Omental fat pad (tissue), 4 donors: ENCODE data around the gene PCARE. TPM values are rescaled to one million over a fixed set of nuclear protein-coding genes. Genes with fewer than 3 reads are reported as not detected.
"Not testable (repeated sequence)": the region's sequence is repeated elsewhere in the genome, so short reads cannot be mapped to it uniquely, and the experiment has no call there.

Experiments
- ATAC-seq: fragments of 150-250 bp; one replicate; pipeline ENCODE4 v1.9.1; 2016; ENCODE audit warnings: mild to moderate bottlenecking, moderate library complexity; ENCODE audit not compliant: low FRiP score
- DNase-seq: peaks from one replicate; pipeline ENCODE4 v3.0.0-alpha.2; 2019; ENCODE audit warnings: low spot score
- total RNA-seq, 4 donors: library from RNA; depleted of rRNA; stranded (reverse); fragments of >200 nt; gene quantifications; one replicate each; pipeline ENCODE4 v1.1.0, GENCODE V29; 2016
- TF ChIP-seq, protein P1 (sequence below), 3 donors: fragments of 450-650 bp; IDR thresholded peaks; one replicate each; pipeline ENCODE4 v1.5.1; 2016 to 2017; ENCODE audit warnings: antibody characterized with exemption in 3 of 3, mild to moderate bottlenecking in 3 of 3, moderate library complexity in 2 of 3

The PCARE gene
- total RNA-seq, 4 donors from 2014 or later, result 0.09 TPM; not detected in 3

DNA sequence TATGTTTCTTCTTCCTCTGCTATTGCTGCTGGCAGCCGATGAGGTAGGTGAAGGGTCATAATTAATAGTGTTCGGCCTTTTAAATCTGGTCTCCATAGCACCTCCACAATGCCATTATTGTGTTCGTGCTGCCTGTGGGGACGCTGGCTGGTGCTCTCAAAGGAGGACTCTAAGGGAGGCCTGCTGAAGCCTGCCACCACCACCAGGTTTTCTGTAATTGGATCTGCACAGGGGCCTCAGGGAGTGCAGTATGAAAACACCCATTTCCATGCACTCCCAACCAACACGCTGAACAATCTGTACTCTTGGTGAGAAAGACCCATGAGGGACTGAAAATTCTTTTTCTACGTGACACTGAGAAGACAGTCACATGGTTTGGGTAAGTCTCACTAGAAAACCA lies 23.2 kb upstream of the PCARE start:
- TF ChIP-seq, protein P1, sequence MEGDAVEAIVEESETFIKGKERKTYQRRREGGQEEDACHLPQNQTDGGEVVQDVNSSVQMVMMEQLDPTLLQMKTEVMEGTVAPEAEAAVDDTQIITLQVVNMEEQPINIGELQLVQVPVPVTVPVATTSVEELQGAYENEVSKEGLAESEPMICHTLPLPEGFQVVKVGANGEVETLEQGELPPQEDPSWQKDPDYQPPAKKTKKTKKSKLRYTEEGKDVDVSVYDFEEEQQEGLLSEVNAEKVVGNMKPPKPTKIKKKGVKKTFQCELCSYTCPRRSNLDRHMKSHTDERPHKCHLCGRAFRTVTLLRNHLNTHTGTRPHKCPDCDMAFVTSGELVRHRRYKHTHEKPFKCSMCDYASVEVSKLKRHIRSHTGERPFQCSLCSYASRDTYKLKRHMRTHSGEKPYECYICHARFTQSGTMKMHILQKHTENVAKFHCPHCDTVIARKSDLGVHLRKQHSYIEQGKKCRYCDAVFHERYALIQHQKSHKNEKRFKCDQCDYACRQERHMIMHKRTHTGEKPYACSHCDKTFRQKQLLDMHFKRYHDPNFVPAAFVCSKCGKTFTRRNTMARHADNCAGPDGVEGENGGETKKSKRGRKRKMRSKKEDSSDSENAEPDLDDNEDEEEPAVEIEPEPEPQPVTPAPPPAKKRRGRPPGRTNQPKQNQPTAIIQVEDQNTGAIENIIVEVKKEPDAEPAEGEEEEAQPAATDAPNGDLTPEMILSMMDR (IDR thresholded peaks at IDR 0.05), result no peak
- DNase-seq, result no peak
- no peak for ATAC-seq

DNA sequence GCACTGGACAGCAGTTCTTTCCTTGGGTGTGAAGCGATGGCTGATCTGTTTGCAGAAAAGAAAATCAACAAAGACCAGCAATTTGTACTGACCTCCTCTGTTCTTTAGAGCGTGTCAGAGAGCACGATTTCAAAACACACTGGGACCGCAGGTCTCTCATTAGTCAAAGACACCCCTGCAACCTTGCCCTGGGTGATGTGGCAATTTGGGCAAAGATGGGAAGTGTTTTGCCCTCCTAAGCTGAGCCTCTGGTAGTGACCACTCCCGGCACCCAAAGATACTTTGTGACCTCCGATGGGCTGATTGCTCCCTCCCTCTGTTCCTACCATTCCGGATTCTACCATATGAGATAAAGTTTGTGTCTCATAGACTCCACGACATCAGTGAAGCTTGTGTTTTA lies 22.6 kb upstream of the PCARE start:
- TF ChIP-seq, protein P1 (IDR thresholded peaks at IDR 0.05), result no peak
- ATAC-seq (no peak), DNase-seq (no peak)

DNA sequence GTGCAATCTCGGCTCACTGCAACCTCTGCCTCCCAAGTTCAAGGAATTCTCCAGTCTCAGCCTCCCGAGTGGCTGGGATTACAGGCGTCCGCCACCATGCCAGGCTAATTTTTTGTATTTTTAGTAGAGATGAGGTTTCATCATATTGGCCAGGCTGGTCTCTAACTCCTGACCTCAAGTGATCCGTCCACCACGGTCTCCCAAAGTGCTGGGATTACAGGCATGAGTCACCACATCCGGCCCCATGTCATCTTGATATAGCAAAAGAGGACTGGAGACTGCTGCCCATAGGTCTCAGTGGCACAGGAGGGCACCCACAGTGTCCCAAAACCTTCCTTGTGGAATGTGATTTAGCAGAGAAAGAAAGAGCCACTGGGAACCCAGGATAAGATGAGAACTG lies 16.0 kb upstream of the PCARE start:
- not testable (repeated sequence) for ATAC-seq, DNase-seq

DNA sequence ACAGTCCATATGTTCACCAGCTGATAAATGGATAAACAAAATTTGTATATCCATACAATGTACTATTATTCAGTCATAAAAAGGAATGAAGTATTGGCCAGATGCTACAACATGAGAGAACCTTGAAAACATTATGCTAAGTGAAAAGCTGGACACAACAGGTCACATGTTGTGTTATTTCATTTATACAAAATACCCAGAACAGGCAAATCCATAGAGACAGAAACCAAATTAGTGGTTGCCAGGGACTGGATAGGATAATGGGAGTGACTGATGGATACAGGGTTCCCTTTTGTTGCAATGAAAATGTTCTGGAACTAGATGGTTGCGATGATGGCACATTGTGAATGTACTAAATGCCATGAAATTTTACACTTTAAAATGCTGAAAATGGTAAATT lies 10.2 kb upstream of the PCARE start:
- TF ChIP-seq, protein P1 (IDR thresholded peaks at IDR 0.05), result no peak
- ATAC-seq (no peak), DNase-seq (no peak)

DNA sequence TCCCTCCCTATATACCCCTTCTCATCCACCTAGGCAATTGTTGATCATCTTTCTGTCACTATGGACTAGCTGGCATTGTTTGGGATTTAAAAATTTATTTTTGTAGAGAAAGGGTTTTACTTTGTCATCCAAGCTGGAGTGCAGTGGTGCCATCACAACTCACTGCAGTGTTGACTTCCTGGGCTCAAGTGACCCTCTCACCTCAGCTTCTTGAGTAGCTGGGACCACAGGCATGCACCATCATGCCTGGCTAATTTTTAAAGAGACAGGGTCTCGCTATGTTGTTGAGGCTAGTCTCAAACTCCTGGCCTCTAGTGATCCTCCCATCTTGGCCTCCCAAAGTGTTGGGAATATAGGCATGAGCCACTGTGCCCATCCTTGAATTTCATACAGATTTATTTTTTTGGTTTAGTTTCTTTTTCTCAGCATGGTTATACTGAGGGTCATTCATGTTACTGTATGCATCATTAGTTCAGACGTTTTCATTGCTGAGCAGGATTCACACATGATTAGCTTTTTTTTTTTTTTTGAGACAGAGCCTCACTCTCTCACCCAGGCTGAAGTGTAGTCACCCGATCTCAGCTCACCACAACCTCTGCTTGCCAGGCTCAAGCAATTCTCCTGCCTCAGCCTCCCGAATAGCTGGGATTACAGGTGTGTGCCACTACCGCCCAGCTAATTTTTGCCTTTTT lies 8.6 kb upstream of the PCARE start:
- DNase-seq (no peak), ATAC-seq (no peak)
- TF ChIP-seq, protein P1 (IDR thresholded peaks at IDR 0.05), result no peak

DNA sequence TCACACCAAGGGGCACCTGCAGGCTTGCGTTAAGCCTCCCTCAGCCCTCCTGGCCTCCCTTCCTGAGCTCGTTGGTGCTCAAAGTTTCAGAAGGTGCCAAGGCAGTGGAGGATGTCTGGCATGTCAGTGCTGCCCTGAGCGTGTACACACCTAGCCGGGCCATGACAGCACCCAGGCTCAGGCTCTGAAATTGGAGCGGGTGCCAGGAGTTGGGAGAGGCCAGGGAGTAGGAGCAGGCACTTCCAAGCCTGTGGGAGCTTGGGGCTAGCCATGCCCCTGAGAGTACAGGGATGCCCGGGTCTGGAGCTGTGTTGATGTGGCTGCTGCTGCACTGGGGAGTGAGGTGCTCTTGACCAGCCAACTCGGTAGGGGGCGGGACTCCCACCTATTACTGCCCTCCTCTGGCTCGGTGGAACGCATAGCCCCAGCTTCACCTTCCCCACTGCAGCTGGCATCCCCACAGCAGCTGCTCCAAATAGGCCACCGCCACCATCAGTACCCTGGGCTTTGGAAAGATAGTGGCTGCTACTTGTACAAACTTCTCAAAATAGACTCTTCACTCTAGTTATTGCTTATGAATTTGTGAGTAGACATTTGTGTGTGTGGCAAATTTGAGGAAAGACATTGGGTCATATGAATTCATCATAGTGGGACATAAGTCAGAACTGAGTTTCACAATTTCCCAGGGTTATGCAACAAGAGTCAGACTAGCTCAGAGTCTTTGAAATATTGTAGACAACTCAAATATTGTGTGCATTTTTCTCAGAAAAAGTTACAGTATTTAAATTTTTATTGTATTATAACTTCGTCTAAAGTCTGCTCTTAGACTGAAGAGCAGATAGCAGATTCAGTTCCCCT lies 6.8 kb upstream of the PCARE start:
- ATAC-seq (no peak), DNase-seq (no peak)
- TF ChIP-seq, protein P1 (IDR thresholded peaks at IDR 0.05), result no peak

DNA sequence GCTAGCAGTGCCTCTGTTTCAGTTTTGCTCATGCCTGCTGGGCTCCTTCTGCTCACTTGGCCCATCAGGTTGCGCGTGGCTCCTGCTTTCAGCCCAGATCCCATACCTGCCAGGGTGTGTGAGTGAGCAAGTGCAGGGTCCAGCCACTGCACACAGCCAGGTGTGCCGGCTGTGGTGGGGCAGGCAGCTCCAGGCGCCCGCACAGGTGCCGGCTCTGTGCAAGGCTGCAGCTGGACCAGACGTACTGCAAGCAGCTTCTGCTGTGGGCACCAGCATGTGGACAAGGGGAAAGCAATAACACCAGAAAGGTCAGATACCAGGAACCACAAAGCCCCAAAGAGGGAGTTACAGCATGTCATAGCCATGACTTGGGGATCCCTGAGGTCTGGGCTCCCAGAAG lies 5.6 kb upstream of the PCARE start:
- DNase-seq, result no peak
- no peak for ATAC-seq
- TF ChIP-seq, protein P1 (IDR thresholded peaks at IDR 0.05), result no peak
